BJ (cell line): ENCODE measurements around the gene ABCC11. TPM values are rescaled to one million over a fixed set of nuclear protein-coding genes. Genes with fewer than 3 reads are reported as not detected.

Experiments
- CTCF ChIA-PET: fragments of 350-600 bp; formaldehyde crosslinking; extraction: SDS; loops from one replicate; lab custom pipeline; 2021; ENCODE audit warnings: antibody characterized with exemption, inconsistent platforms; lab: Yijun Ruan, JAX
- POLR2A ChIA-PET: fragments of 300-600 bp; sonication (Branson Sonifier 250); formaldehyde crosslinking; extraction: SDS; loops from one replicate; lab custom pipeline; 2021; ENCODE audit warnings: antibody characterized with exemption; lab: Charles Lee
- DNase-seq: peaks from one replicate; pipeline ENCODE4 v3.0.0-alpha.2; 2011; ENCODE audit warnings: low read depth
- H3K27me3 ChIP-seq: 2 replicates; pipeline ENCODE4 v1.6.0; 2011; ENCODE audit warnings: low read length; ENCODE audit not compliant: control insufficient read depth, insufficient read depth
- H3K36me3 ChIP-seq: 2 replicates; pipeline ENCODE4 v1.5.1; 2011; ENCODE audit warnings: low read length; ENCODE audit not compliant: control insufficient read depth, insufficient read depth
- H3K4me3 ChIP-seq: 2 replicates; pipeline ENCODE4 v1.5.1; 2011; ENCODE audit warnings: low read depth, mild to moderate bottlenecking, control low read depth, low read length
- CTCF ChIP-seq: IDR thresholded peaks from 2 replicates; pipeline ENCODE4 v1.5.1; 2011; ENCODE audit warnings: low read depth, mild to moderate bottlenecking, control low read depth, inconsistent platforms, low read length, moderate library complexity; ENCODE audit not compliant: insufficient read depth
- polyA plus RNA-seq: library from polyadenylated mRNA; depleted of rRNA; stranded (reverse); fragments of >200 nt; gene quantifications from 2 replicates; pipeline ENCODE4 v1.2.3, GENCODE V29; 2011

Gene ABCC11
- polyA plus RNA-seq, 1 experiment = 0.06 TPM

GRCh38 chr16:48140821-48141220 lies 106.5 kb downstream of the ABCC11 start:
- Histone ChIP-seq H3K4me3 (no peak overlapping the region), H3K27me3 (0 out of 2 replicates have a peak, but pooled peaks cover 3% of the 10 kb centered on the region), H3K36me3 (no peaks in the 10 kb centered on the region)
- ChIA-PET CTCF (no interaction called here), POLR2A (no interaction called here)
- no peak for DNase-seq
- TF ChIP-seq CTCF = no peak

GRCh38 chr16:48139517-48139916 lies 107.8 kb downstream of the ABCC11 start:
- ChIA-PET POLR2A (no interaction called here), CTCF (interaction anchor here (0.6 to 1.6 kb wide), 3 partner anchors 11 to 998 kb away, joined by 3 to 5 read pairs (median 3); no protein-coding TSS in a partner anchor)
- 0 out of 2 replicates have a peak, but pooled peaks cover 3% of the 10 kb centered on the region for H3K27me3 ChIP-seq
- no peak for DNase-seq
- TF ChIP-seq CTCF = no peak
- no peak overlapping the region for H3K4me3 ChIP-seq
- H3K36me3 ChIP-seq = no peaks in the 10 kb centered on the region

GRCh38 chr16:48138543-48138942 lies 108.8 kb downstream of the ABCC11 start:
- ChIA-PET POLR2A (no interaction called here), CTCF (interaction anchor here (1.3 to 2.0 kb wide), 5 partner anchors 10 to 995 kb away, joined by 4 to 5 read pairs (median 5); partner anchors contain the start of gene NETO2)
- H3K27me3 ChIP-seq = 0 out of 2 replicates have a peak, but pooled peaks cover 3% of the 10 kb centered on the region
- no peaks in the 10 kb centered on the region for H3K36me3 ChIP-seq
- TF ChIP-seq CTCF = no peak
- no peak overlapping the region for H3K4me3 ChIP-seq
- DNase-seq = no peak

- Histone ChIP-seq H3K36me3 (no peaks in the 10 kb centered on the region), H3K27me3 (0 out of 2 replicates have a peak, but pooled peaks cover 3% of the 10 kb centered on the region), H3K4me3 (no peak overlapping the region)
- no peak for DNase-seq
- ChIA-PET POLR2A (no interaction called here), CTCF (interaction anchor here (0.8 to 2.0 kb wide), 6 partner anchors 10 to 994 kb away, joined by 3 to 5 read pairs (median 4); partner anchors contain the start of gene NETO2)
- TF ChIP-seq CTCF = no peak
Observed at GRCh38 chr16:48137822-48138221, 109.5 kb downstream of the ABCC11 start.

DNA sequence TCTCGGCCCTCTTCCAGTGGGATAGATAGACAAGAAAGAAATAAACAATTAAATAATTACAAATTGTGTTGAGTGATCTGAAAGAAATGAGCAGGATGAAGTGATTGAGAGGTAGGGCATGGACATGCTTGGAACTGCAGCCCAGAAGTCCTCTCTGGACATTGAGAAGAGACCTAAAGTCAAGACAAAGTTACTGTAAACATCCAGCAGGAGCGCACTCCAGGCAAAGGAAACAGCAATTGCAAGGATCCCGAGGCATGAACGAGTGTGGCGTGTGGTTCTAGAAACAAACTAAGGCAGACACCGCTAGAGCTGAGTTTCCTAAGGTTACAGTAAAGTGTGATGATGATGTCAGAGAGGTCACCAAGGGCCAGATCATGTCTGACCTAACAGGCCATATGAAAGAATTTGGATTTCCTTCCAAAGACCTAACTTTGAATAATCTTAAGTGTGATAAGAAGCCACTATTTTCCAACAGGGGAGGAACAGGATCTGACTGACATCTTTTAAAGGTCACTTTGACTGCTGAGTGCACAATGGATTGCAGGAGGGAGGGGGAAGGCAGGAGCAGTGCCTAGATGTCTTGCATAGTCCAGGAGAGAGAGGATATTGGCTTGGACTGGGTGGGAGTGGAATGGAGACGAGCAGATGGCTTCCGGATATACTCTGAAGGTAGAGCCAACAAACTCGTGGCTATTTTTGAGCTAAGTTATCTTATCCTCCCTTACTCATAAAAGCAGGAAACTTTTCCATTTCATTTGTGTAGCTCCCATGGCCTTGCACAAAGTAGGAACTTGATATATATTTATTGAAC lies 110.6 kb downstream of the ABCC11 start:
- DNase-seq = no peak
- Histone ChIP-seq H3K4me3 (no peak overlapping the region), H3K36me3 (no peaks in the 10 kb centered on the region), H3K27me3 (0 out of 2 replicates have a peak, but pooled peaks cover 3% of the 10 kb centered on the region)
- POLR2A ChIA-PET = no interaction called here
- no peak for TF ChIP-seq CTCF
- CTCF ChIA-PET = interaction anchor here (0.5 to 1.6 kb wide), 3 partner anchors 10 to 79 kb away, joined by 4 to 5 read pairs (median 5); no protein-coding TSS in a partner anchor
